ENCODE results near the gene PCDH9. TPM values are rescaled to one million over a fixed set of nuclear protein-coding genes. Genes with fewer than 3 reads are reported as not detected.

PCDH9 gene
- total RNA-seq, 1 donor from 2014 or later, result 6.8 TPM

GRCh38 chr13:66994517-66995202, 235.5 kb downstream of the PCDH9 start:
- H3K27ac ChIP-seq (ENCODE audit: low read depth, low read length), result no peak overlapping the region
- H3K4me1 ChIP-seq (ENCODE audit: control insufficient read depth in 3 of 3, insufficient read depth in 3 of 3, low read length in 3 of 3), result no peaks in the 10 kb centered on the region
- peak overlapping the region in 1 of 3 donors; percentile 22 for H3K9ac ChIP-seq (ENCODE audit: low read depth in 1 of 3, low read length in 3 of 3)
- H3K9me3 ChIP-seq (ENCODE audit: control insufficient read depth in 3 of 3, low read length in 3 of 3), result no peaks in the 10 kb centered on the region
- no peaks in the 10 kb centered on the region for H3K36me3 ChIP-seq (ENCODE audit: control insufficient read depth in 3 of 3, insufficient read depth in 3 of 3, low read length in 3 of 3)
- peak overlapping the region; percentile 34 to 59 (median 52) for H3K4me3 ChIP-seq (ENCODE audit: low read length in 3 of 3)
- no peaks in the 10 kb centered on the region for H3K27me3 ChIP-seq (ENCODE audit: control insufficient read depth in 3 of 3, insufficient read depth in 3 of 3, low read length in 3 of 3)

DNA sequence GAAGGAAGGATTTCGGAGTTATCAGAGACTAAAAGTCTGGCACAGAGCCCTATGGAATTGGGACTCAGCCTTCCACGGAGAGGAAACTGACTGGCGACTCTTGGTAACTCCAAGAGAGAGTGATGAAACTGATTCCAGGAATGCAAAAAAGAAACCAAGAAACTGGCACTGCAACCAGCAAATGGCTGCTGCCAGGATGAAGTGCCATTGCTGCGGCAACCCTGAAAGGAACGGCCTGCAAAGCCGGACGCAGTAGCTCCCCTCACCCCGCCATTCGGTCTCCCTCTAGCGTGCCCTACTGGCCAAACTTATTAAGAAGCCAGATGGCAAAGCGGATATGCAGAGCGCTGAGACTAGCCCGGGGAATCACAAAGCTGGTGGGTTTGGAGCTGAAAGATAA, 236.0 kb downstream of the PCDH9 start:
- Histone ChIP-seq H3K9ac (ENCODE audit: low read depth in 1 of 3, low read length in 3 of 3) (no peak overlapping the region), H3K9me3 (ENCODE audit: control insufficient read depth in 3 of 3, low read length in 3 of 3) (no peaks in the 10 kb centered on the region), H3K4me1 (ENCODE audit: control insufficient read depth in 3 of 3, insufficient read depth in 3 of 3, low read length in 3 of 3) (no peaks in the 10 kb centered on the region), H3K4me3 (ENCODE audit: low read length in 3 of 3) (peak overlapping the region; percentile 34 to 59 (median 52)), H3K27ac (ENCODE audit: low read depth, low read length) (no peak overlapping the region), H3K36me3 (ENCODE audit: control insufficient read depth in 3 of 3, insufficient read depth in 3 of 3, low read length in 3 of 3) (no peaks in the 10 kb centered on the region), H3K27me3 (ENCODE audit: control insufficient read depth in 3 of 3, insufficient read depth in 3 of 3, low read length in 3 of 3) (no peaks in the 10 kb centered on the region)

DNA sequence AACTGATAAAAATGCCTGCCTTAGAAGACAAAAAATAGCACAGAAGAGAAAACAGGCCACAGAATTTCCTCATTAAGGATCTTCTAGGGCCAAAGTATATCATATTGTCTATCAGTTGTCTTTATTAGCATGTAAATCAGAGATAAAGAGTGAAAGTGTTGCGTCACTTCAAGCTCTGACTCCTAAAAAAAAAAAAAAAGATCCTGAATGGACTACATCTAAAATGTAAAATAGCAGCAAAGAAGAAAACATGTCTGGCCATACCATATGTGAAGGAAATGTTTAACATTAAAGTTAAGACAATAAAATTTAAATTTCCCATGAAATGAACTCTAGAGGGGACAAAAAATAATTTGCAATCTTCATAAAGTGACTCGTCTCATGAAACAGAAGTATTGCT, 237.4 kb downstream of the PCDH9 start:
- H3K27me3 ChIP-seq (ENCODE audit: control insufficient read depth in 3 of 3, insufficient read depth in 3 of 3, low read length in 3 of 3), result no peaks in the 10 kb centered on the region
- no peaks in the 10 kb centered on the region for H3K9me3 ChIP-seq (ENCODE audit: control insufficient read depth in 3 of 3, low read length in 3 of 3)
- H3K9ac ChIP-seq (ENCODE audit: low read depth in 1 of 3, low read length in 3 of 3), result no peak overlapping the region
- no peak overlapping the region for H3K27ac ChIP-seq (ENCODE audit: low read depth, low read length)
- H3K4me1 ChIP-seq (ENCODE audit: control insufficient read depth in 3 of 3, insufficient read depth in 3 of 3, low read length in 3 of 3), result no peaks in the 10 kb centered on the region
- H3K36me3 ChIP-seq (ENCODE audit: control insufficient read depth in 3 of 3, insufficient read depth in 3 of 3, low read length in 3 of 3), result no peaks in the 10 kb centered on the region
- no peak overlapping the region for H3K4me3 ChIP-seq (ENCODE audit: low read length in 3 of 3)

GRCh38 chr13:66992183-66992582, 238.0 kb downstream of the PCDH9 start:
- H3K4me3 ChIP-seq (ENCODE audit: low read length in 3 of 3), result no peak overlapping the region
- no peak overlapping the region for H3K9ac ChIP-seq (ENCODE audit: low read depth in 1 of 3, low read length in 3 of 3)
- H3K36me3 ChIP-seq (ENCODE audit: control insufficient read depth in 3 of 3, insufficient read depth in 3 of 3, low read length in 3 of 3), result no peaks in the 10 kb centered on the region
- H3K4me1 ChIP-seq (ENCODE audit: control insufficient read depth in 3 of 3, insufficient read depth in 3 of 3, low read length in 3 of 3), result no peaks in the 10 kb centered on the region
- H3K27ac ChIP-seq (ENCODE audit: low read depth, low read length), result no peak overlapping the region
- no peaks in the 10 kb centered on the region for H3K27me3 ChIP-seq (ENCODE audit: control insufficient read depth in 3 of 3, insufficient read depth in 3 of 3, low read length in 3 of 3)
- H3K9me3 ChIP-seq (ENCODE audit: control insufficient read depth in 3 of 3, low read length in 3 of 3), result no peaks in the 10 kb centered on the region

GRCh38 chr13:66984241-66984640, 245.9 kb downstream of the PCDH9 start:
- H3K9me3 ChIP-seq (ENCODE audit: control insufficient read depth in 3 of 3, low read length in 3 of 3), result no peaks in the 10 kb centered on the region
- no peak overlapping the region for H3K9ac ChIP-seq (ENCODE audit: low read depth in 1 of 3, low read length in 3 of 3)
- no peaks in the 10 kb centered on the region for H3K4me1 ChIP-seq (ENCODE audit: control insufficient read depth in 3 of 3, insufficient read depth in 3 of 3, low read length in 3 of 3)
- H3K27ac ChIP-seq (ENCODE audit: low read depth, low read length), result no peak overlapping the region
- no peak overlapping the region for H3K4me3 ChIP-seq (ENCODE audit: low read length in 3 of 3)
- H3K36me3 ChIP-seq (ENCODE audit: control insufficient read depth in 3 of 3, insufficient read depth in 3 of 3, low read length in 3 of 3), result no peaks in the 10 kb centered on the region
- no peaks in the 10 kb centered on the region for H3K27me3 ChIP-seq (ENCODE audit: control insufficient read depth in 3 of 3, insufficient read depth in 3 of 3, low read length in 3 of 3)

DNA sequence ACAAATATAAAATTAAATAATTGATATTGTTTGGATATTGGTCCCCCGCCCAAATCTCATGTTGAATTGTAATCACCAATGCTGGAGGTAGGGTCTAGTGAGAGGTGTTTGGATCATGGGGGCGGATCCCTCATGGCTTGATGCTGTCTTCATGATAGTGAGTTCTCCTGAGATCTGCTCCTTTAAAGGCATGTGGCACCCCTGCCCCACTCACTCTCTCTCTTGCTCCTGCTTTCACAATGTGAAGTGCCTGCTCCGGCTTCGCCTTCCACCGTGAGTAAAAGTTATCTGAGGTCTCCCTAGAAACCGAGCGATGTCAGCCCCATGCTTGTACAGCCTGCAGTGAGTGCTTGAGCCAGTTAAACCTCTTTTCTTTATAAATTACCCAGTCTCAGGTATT, 248.2 kb downstream of the PCDH9 start:
- no peaks in the 10 kb centered on the region for H3K4me1 ChIP-seq (ENCODE audit: control insufficient read depth in 3 of 3, insufficient read depth in 3 of 3, low read length in 3 of 3)
- no peak overlapping the region for H3K27ac ChIP-seq (ENCODE audit: low read depth, low read length)
- no peak overlapping the region for H3K4me3 ChIP-seq (ENCODE audit: low read length in 3 of 3)
- H3K36me3 ChIP-seq (ENCODE audit: control insufficient read depth in 3 of 3, insufficient read depth in 3 of 3, low read length in 3 of 3), result no peaks in the 10 kb centered on the region
- H3K9ac ChIP-seq (ENCODE audit: low read depth in 1 of 3, low read length in 3 of 3), result no peak overlapping the region
- no peaks in the 10 kb centered on the region for H3K9me3 ChIP-seq (ENCODE audit: control insufficient read depth in 3 of 3, low read length in 3 of 3)
- no peaks in the 10 kb centered on the region for H3K27me3 ChIP-seq (ENCODE audit: control insufficient read depth in 3 of 3, insufficient read depth in 3 of 3, low read length in 3 of 3)

DNA sequence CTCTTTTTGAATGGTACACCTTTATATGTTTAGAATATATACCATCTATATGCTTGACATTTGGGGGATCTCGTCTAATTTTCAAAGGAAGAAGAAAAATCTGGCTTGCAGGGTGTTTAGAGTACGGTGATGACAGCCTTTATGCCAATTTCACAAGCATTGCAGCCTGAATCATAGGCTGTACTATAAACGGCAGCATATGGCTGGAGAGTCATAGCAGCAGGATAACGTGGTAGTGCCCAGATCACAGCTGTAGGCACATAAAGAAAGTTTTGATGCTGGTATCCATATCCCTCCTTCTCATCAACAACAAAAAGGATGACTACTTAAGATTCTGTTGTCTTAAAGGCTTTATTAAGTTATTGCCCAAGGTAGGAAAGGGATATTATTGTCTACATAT, 253.0 kb downstream of the PCDH9 start:
- no peak overlapping the region for H3K4me3 ChIP-seq (ENCODE audit: low read length in 3 of 3)
- H3K9me3 ChIP-seq (ENCODE audit: control insufficient read depth in 3 of 3, low read length in 3 of 3), result no peaks in the 10 kb centered on the region
- H3K27ac ChIP-seq (ENCODE audit: low read depth, low read length), result no peak overlapping the region
- H3K27me3 ChIP-seq (ENCODE audit: control insufficient read depth in 3 of 3, insufficient read depth in 3 of 3, low read length in 3 of 3), result no peaks in the 10 kb centered on the region
- H3K9ac ChIP-seq (ENCODE audit: low read depth in 1 of 3, low read length in 3 of 3), result no peak overlapping the region
- no peaks in the 10 kb centered on the region for H3K4me1 ChIP-seq (ENCODE audit: control insufficient read depth in 3 of 3, insufficient read depth in 3 of 3, low read length in 3 of 3)
- no peaks in the 10 kb centered on the region for H3K36me3 ChIP-seq (ENCODE audit: control insufficient read depth in 3 of 3, insufficient read depth in 3 of 3, low read length in 3 of 3)

DNA sequence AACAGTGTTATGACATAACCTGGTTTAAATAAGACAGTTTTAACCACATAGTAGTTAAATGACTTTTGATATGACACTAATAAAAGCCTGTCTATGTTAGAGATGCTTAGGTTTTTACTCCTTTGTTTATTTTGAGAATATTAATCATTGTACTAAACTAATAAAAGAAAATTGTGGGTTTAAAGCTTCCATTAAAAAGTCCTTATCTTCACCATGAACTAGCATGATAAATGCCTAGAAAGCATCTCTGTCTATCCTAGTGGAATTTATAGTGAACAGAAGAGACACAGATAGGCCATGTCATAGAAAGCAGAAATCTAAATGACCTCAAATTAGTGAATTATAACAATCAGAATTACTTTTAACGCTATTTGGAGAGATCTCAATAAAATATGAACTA, 255.2 kb downstream of the PCDH9 start:
- Histone ChIP-seq H3K27me3 (ENCODE audit: control insufficient read depth in 3 of 3, insufficient read depth in 3 of 3, low read length in 3 of 3) (no peaks in the 10 kb centered on the region), H3K4me1 (ENCODE audit: control insufficient read depth in 3 of 3, insufficient read depth in 3 of 3, low read length in 3 of 3) (no peaks in the 10 kb centered on the region), H3K9ac (ENCODE audit: low read depth in 1 of 3, low read length in 3 of 3) (no peak overlapping the region), H3K36me3 (ENCODE audit: control insufficient read depth in 3 of 3, insufficient read depth in 3 of 3, low read length in 3 of 3) (no peaks in the 10 kb centered on the region), H3K9me3 (ENCODE audit: control insufficient read depth in 3 of 3, low read length in 3 of 3) (no peaks in the 10 kb centered on the region), H3K4me3 (ENCODE audit: low read length in 3 of 3) (no peak overlapping the region), H3K27ac (ENCODE audit: low read depth, low read length) (no peak overlapping the region)

- no peaks in the 10 kb centered on the region for H3K27me3 ChIP-seq (ENCODE audit: control insufficient read depth in 3 of 3, insufficient read depth in 3 of 3, low read length in 3 of 3)
Observed at GRCh38 chr13:66974174-66974573, 256.0 kb downstream of the PCDH9 start.

GRCh38 chr13:66972659-66973058, 257.5 kb downstream of the PCDH9 start:
- no peak overlapping the region for H3K4me3 ChIP-seq (ENCODE audit: low read length in 3 of 3)
- H3K9me3 ChIP-seq (ENCODE audit: control insufficient read depth in 3 of 3, low read length in 3 of 3), result no peaks in the 10 kb centered on the region
- no peak overlapping the region for H3K27ac ChIP-seq (ENCODE audit: low read depth, low read length)
- no peaks in the 10 kb centered on the region for H3K4me1 ChIP-seq (ENCODE audit: control insufficient read depth in 3 of 3, insufficient read depth in 3 of 3, low read length in 3 of 3)
- no peak overlapping the region for H3K9ac ChIP-seq (ENCODE audit: low read depth in 1 of 3, low read length in 3 of 3)
- no peaks in the 10 kb centered on the region for H3K36me3 ChIP-seq (ENCODE audit: control insufficient read depth in 3 of 3, insufficient read depth in 3 of 3, low read length in 3 of 3)
- no peaks in the 10 kb centered on the region for H3K27me3 ChIP-seq (ENCODE audit: control insufficient read depth in 3 of 3, insufficient read depth in 3 of 3, low read length in 3 of 3)

More at GRCh38 chr13:66974174-66974573, 256.0 kb downstream of the PCDH9 start:
- Histone ChIP-seq H3K9me3 (ENCODE audit: control insufficient read depth in 3 of 3, low read length in 3 of 3) (no peaks in the 10 kb centered on the region), H3K9ac (ENCODE audit: low read depth in 1 of 3, low read length in 3 of 3) (no peak overlapping the region), H3K4me3 (ENCODE audit: low read length in 3 of 3) (no peak overlapping the region), H3K4me1 (ENCODE audit: control insufficient read depth in 3 of 3, insufficient read depth in 3 of 3, low read length in 3 of 3) (no peaks in the 10 kb centered on the region), H3K36me3 (ENCODE audit: control insufficient read depth in 3 of 3, insufficient read depth in 3 of 3, low read length in 3 of 3) (no peaks in the 10 kb centered on the region), H3K27ac (ENCODE audit: low read depth, low read length) (no peak overlapping the region)
